ENCODE data around the gene VSIG8.
A peak's percentile ranks its signal among the peaks of the same experiment; 100 is the strongest.

VSIG8 gene

GRCh38 chr1:159854116-159854692 is 8.3 kb downstream of the VSIG8 start:
- peak; percentile 19 for DNase-seq

DNA sequence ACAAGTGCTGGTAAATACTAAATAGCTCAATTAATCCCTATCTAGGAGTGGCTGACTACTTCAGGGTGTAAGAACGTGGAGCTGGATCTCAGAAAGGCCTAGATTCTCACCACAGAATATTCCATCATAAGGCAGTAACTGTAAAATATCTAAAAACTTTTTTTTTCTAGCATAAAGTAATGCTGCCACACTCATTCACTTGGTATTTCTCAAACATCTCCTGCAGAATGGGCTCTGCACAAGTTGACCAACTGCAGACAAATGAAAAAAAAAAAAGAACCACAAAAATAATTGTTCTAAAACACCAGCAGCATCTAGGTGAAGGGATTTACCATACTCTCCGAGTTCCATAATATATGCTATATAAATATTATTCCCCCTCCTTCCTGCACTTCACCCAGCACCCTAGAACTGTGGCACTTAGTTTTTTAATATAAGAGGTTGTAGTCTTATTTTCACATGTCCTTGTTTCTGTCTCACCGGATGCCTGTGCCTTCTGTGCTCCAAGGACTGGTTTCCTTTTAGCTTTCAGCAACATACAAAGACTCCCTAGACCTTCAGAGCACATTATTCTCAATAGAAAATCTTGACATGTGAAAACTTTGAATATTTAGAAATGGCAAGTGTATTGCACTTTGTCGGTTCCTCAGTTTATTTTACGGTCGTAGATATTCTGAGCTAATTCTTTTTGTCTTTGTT is 8.9 kb downstream of the VSIG8 start:
- no peak for DNase-seq

DNA sequence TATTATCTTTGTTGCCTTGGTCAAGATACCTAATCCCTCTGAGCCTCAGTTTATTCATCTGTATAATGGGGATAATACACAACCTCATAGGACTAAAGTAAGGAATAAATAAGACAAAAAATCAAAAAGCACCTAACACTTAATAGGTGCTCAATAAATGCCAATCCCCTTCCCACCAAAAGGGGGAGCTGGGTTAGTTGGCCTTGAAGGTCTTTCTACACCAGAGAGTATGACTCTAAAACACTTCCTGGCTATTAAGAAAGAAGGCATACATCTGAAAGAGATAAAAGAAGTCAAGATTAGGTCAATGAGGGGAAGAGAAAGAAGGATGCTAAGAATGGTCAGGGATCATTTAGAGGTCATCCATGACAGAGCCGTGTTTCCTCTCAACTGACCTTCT is 11.1 kb downstream of the VSIG8 start:
- DNase-seq, result peak; percentile 43

DNA sequence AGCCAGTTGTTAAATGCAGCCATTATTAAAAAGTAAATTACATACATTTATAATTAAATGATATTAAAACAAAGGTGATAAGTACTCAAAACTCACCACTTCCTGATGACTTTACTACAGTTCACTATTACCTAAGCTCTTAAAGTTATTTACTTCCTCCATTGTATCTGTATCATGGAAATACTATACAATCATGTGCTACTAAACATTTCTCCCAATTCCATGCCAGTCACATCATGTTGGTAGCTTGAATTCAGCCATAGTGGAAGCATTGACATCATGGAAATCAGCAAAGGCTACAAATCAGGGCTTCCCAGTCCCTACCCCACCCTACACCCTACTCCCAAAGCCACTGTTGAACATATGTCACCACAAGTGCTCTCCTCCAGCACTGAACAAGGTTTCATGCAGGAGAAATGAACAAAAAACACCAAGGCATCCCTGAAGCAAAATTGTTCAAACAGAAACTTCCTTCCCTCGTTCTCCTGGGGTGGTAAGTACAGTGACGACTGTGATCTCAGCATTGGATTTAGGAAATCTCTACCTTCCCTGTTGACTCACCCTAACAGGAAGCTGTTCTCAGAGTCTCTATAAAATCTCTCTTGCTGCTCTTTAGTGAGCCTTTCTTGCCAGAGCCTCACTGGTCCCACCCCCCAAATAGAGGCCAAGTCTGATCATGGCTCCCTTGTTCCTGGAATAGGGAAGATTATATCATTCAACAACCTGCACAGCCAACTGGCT is 12.7 kb downstream of the VSIG8 start:
- no peak for DNase-seq

GRCh38 chr1:159848326-159848725 is 14.1 kb downstream of the VSIG8 start:
- no peak for DNase-seq

DNA sequence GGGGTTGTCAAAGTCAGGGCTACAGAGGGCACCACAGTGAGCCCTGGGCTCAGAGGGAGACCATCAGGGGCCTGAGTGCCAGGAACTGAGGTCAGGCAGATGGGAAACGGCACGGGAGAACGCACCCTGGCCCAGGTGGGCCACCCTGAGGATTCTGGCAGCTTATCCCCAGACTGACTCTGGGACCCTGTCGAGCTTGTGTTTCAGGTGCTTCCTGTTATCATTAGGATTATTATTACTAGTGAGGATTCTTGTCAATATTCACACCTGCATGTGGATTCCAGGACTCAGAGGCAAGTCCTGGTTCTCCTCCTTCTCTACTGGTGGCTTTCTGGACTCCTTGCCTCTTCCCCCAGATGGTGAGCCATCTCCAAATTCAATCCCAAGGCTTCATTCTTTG is 15.2 kb downstream of the VSIG8 start:
- no peak for DNase-seq

DNA sequence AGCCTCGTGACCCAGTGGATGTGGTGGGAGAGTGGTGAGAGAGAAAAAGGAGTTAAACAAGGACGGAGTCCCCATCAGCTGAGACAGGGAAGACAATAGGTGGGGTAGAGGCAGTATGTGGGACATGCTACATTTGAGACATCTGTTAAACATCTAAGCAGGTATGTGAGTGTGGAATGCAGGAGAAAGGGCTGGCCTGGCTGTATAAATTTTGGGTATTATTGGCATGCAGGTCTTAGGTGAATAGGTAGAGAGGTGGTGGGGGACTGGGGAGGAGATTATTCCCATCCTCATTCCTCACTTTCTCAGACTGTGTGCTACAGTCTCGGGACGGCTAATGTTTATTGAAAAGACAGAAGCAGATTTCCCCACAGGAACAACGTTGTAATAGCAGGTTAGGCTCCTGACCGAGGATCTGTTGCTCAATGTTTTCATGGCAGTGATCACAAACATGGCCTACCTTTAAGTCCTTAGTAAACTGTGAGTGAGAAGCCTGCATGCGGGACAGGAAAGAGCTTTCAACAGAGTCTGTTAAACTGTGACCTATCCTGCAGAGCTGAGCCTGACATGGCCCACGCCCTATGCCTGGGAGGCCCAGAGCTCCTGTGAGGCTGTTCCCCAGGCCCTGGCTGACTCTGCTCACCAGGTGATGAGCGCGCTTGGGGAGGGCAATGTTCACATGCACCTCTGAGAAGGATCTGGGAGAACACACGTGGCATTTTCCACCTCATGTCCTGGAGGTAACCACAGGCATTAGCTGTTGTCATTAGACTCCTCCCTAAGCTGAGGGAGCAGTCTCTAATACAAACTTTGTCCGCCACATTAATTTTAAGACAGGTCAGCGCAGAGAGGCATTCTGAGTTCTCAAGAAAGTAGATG is 16.5 kb downstream of the VSIG8 start:
- DNase-seq, result no peak

DNA sequence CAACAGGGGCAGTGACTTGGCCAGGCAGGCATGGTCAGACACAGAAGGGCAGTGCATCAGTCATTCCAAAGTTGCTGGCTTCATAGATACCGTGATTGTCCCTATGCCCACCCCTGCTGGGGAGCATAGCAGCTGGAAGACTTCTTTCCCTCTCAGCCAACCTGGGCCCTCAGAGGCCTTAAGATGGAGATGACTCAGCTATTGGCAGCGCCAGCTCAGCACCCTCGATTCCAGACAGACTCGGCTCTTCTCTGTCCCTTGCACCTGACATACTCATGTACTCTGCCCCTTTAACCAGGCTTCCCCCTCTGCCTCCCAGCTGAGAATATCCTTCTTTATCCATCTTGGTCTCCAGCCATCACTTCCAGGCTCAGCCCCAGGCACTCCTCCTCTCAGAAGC is 19.0 kb downstream of the VSIG8 start:
- DNase-seq, result no peak

DNA sequence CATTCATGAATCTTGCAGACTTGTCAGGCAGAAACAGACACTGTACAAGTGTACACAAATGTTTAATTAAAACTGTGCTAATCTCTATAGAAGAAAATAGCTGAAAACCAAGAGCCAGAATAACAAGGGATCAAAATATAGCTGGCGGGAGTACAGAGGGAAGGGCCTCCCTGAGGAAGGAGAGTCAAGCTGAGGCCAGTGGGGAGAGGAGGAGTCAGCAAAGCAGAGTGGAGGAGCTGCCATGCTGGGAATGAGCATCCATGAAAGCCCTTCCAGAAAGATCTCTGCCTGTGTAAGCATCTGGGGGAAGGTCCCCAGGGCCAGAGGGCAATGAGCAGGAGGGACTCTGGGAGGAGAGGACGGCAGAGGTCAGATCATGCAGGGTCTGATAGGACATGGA is 20.7 kb downstream of the VSIG8 start:
- no peak for DNase-seq

GRCh38 chr1:159839116-159839849 is 23.2 kb downstream of the VSIG8 start:
- DNase-seq, result no peak

DNA sequence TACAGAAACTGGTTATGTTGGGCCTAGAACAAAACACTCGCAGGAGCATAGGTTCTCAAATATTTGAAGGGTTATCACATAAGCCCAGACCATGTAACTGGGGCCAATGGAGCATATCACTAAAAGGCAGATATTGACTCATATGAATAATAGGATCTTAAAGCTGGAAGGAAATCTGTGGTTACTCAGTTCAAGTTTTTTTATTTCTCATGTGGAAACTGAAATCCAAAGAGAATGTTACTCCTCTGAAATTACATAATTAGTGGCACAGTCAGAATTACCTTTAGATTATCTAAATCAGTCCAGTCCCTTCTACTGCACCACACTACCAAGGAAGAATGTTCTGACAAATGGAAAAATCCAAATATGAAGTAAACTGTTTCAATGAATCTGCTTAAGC is 23.7 kb downstream of the VSIG8 start:
- DNase-seq, result peak; percentile 51

GRCh38 chr1:159835862-159836525 is 26.5 kb downstream of the VSIG8 start:
- no peak for DNase-seq

- DNase-seq, result no peak
Measured at GRCh38 chr1:159835356-159835755, 27.1 kb downstream of the VSIG8 start.

DNA sequence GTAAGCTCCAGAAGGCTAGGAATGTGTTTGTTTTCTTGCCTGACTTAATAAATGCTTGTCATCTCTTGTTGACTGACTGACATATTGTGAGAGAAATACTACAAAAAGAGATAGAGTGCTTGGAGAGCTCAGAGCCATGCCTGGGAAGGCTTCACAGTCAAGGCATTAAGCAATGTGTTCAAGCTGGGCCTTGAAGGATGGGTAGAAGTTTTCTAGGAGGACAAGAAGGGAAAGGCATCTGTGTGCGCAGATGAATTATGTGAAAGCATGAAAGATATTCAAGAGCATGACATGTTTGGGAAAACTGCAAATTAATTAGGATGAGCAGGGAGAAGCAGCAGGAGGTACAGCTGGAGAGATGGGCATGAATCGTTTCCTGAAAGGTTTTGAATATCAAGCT is 30.1 kb downstream of the VSIG8 start:
- DNase-seq, result no peak

- no peak for DNase-seq
Measured at GRCh38 chr1:159831412-159832141, 30.9 kb downstream of the VSIG8 start.

- DNase-seq, result no peak
Measured at GRCh38 chr1:159830722-159831121, 31.7 kb downstream of the VSIG8 start.

DNA sequence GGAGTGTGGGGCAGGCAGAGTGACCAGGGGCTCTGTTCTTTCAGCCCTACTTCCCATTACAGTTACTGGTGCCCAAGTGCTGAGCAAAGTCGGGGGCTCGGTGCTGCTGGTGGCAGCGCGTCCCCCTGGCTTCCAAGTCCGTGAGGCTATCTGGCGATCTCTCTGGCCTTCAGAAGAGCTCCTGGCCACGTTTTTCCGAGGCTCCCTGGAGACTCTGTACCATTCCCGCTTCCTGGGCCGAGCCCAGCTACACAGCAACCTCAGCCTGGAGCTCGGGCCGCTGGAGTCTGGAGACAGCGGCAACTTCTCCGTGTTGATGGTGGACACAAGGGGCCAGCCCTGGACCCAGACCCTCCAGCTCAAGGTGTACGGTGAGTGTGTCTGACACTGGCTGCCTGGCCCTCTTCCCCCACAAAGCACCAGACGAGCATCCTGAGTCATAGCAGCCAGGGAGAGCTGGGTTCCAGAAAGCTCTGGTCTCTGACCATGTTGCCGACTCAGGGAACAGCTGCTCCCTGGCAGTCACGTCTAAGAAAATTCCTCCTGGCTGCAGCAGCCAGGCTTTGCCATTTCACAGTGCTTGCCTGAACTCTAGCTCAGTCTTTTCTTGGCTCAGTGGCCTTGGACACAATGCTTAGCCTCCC is 32.5 kb downstream of the VSIG8 start:
- DNase-seq, result no peak

DNA sequence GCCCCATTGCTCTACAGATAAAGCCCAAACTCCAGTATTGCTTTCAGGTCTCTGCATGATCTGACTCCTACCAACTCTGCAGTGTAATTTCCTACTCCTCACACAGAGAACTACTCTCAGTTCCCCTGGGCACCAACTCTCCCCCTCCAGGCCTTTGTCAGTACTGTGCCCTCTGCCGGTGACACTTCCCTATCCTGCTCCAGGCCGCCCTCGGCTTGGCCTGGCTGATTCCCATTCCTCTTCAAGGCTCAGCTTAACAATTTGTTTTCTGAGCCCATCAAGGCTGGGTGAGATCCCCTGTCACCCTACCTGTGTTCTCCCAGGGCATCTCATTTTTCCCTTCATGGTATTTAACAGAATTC is 33.2 kb downstream of the VSIG8 start:
- peak; percentile 52 for DNase-seq

DNA sequence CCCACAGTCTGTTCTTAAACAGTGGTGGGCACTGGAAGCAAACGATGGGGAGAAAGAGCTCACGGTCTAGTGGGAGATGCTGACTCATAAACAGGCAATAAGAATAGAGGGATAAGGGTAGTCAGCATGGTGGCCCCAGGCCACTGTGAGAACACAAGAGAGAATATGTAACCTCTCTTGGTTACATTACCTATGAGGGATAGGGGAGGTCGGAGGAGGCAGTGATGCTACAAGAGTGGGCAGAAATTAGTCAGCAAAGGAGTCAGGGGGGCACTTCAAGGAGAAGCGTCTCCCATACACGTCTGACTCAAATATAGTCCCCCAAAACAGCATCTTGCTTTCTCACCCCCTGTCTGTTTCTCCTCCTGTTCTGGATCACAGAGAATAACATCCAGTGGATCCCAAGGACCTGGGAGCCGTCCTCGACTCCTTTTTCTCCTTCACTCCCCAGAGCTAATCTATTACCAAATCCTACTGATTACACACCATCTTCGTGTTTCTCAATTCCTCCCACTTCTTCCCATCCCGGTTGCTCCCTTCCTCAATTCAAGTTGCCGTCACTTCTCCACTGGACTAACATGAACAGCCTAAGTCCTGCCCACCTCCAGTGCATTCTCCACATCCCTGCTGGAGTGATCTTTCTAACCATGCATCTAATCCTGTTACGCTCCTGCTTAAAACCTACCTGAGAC is 33.7 kb downstream of the VSIG8 start:
- DNase-seq, result no peak

DNA sequence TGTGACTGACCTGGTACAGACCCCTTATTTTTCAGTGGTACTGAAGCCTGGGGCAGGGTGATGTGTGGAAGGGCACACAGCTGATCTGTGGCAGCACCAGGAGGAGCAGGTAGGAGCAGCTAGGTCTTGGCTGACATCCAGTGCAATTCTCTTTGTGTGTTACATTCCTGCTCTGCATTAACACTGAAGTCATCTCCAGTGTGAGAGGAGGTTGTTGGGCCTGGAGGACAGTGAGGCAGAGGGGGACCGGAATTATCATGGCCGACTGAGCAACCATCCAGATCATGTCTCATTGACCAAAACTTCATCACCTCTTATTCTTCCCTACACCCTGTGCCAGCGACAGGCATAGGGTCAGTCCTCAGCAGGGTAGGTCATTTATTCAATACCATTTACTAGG is 34.3 kb downstream of the VSIG8 start:
- DNase-seq, result no peak
